Activated CD8-positive, alpha-beta memory T cell treated with anti-CD3 and anti-CD28 coated beads, Interleukin-2, amount 50 U/mL, for 24 hours (primary cell): ENCODE data around the gene UBTF.

ENCODE experiments used
- DNase-seq: peaks from one replicate; pipeline ENCODE4 v3.0.0-alpha.2; 2020; ENCODE audit errors: extremely low read depth

Gene UBTF

GRCh38 chr17:44170499-44171201 is 48.8 kb downstream of the UBTF start, which contains the start of gene ASB16:
TSS of gene ASB16 (plus strand) at chr17:44170704. CDS start at chr17:44170790, 86 bp downstream.
- no peak for DNase-seq

- no peak for DNase-seq
Measured at GRCh38 chr17:44170135-44170498, 49.4 kb downstream of the UBTF start.

- DNase-seq: no peak
Measured at GRCh38 chr17:44167181-44167861, 52.2 kb downstream of the UBTF start.

- no peak for DNase-seq
Measured at GRCh38 chr17:44164476-44164875, 55.0 kb downstream of the UBTF start.

- no peak for DNase-seq
Measured at GRCh38 chr17:44159519-44160210, 59.8 kb downstream of the UBTF start.

- no peak for DNase-seq
Measured at GRCh38 chr17:44155488-44155887, 64.0 kb downstream of the UBTF start.
